B cell (primary cell): ENCODE data around the gene ZC3H18. TPM values are rescaled to one million over a fixed set of nuclear protein-coding genes. Genes with fewer than 3 reads are reported as not detected.

Experiments
- ATAC-seq: fragments of 200-7000 bp; cut with Tn5 transposase; one replicate; pipeline ENCODE4 v1.10.0; 2021; ENCODE audit warnings: low read depth, mild to moderate bottlenecking, moderate number of reproducible peaks, moderate library complexity
- CTCF ChIA-PET: fragments of 350-600 bp; sonication (Branson Sonifier 250); formaldehyde crosslinking; loops from one replicate; lab custom pipeline; 2021; ENCODE audit warnings: antibody characterized with exemption, inconsistent platforms; lab: Charles Lee
- POLR2A ChIA-PET: fragments of 350-600 bp; sonication (Branson Sonifier 250); formaldehyde crosslinking; loops from one replicate; lab custom pipeline; 2021; ENCODE audit warnings: antibody characterized with exemption; lab: Charles Lee
- DNase-seq: peaks from one replicate; pipeline ENCODE4 v3.0.0; 2013
- H2AFZ ChIP-seq: 2 replicates; pipeline ENCODE4 v1.6.1; 2012; ENCODE audit warnings: mild to moderate bottlenecking, low read depth, low read length; ENCODE audit not compliant: insufficient read depth, poor library complexity, severe bottlenecking
- H3K27ac ChIP-seq, 2 donors: 1 replicate in 1 of 2; 2 replicates in 1 of 2; pipeline ENCODE4 v1.5.1; 2012 to 2013; ENCODE audit warnings: low read length in 2 of 2, mild to moderate bottlenecking in 2 of 2, moderate library complexity in 1 of 2
- H3K27me3 ChIP-seq, 4 experiments: fragments of 200-600 bp in 1 of 4; sonication (generic) in 1 of 4; replicated peaks in 1 of 4; 1 replicate in 2 of 4; 2 replicates in 2 of 4; pipeline versions ENCODE4 v1.6.1 to v1.7.0; 2013 to 2016; ENCODE audit warnings: low read length in 3 of 4, mild to moderate bottlenecking in 2 of 4, mixed read lengths in 1 of 4, moderate library complexity in 1 of 4; ENCODE audit not compliant: insufficient read depth in 4 of 4, control insufficient read depth in 3 of 4; ENCODE audit errors: control extremely low read depth in 1 of 4
- H3K36me3 ChIP-seq, 2 experiments: replicated peaks in 1 of 2; 1 replicate in 1 of 2; 2 replicates in 1 of 2; pipeline versions ENCODE4 v1.6.1 to v1.7.1; 2013; ENCODE audit warnings: low read length in 1 of 2; ENCODE audit not compliant: insufficient read depth in 2 of 2, control insufficient read depth in 1 of 2; ENCODE audit errors: control extremely low read depth in 1 of 2, extremely low read depth in 1 of 2
- H3K4me1 ChIP-seq, 2 donors: fragments of 200-600 bp in 1 of 2; sonication (generic) in 1 of 2; 1 replicate in 1 of 2; 2 replicates in 1 of 2; pipeline versions ENCODE4 v1.5.1 to v1.6.1; 2013 to 2017; ENCODE audit warnings: low read length in 2 of 2; ENCODE audit not compliant: control insufficient read depth in 2 of 2, insufficient read depth in 2 of 2
- H3K4me2 ChIP-seq: replicated peaks from 2 replicates; pipeline ENCODE3; 2012; ENCODE audit warnings: mild to moderate bottlenecking, low read depth, low read length; ENCODE audit not compliant: poor library complexity, severe bottlenecking
- H3K4me3 ChIP-seq, 5 experiments: fragments of 200-600 bp in 1 of 5; sonication (generic) in 1 of 5; 1 replicate in 3 of 5; 2 replicates in 2 of 5; pipeline versions ENCODE4 v1.5.1 to v1.7.0; 2011 to 2016; ENCODE audit warnings: low read length in 4 of 5, mild to moderate bottlenecking in 4 of 5, low read depth in 2 of 5, control low read depth in 1 of 5, moderate library complexity in 1 of 5; ENCODE audit not compliant: insufficient read depth in 1 of 5; ENCODE audit errors: control extremely low read depth in 1 of 5, extremely low read depth in 1 of 5
- H3K79me2 ChIP-seq: fragments of 200-600 bp; sonication (generic); one replicate; pipeline ENCODE4 v1.6.0; 2016; ENCODE audit warnings: low read length; ENCODE audit not compliant: control insufficient read depth, insufficient read depth
- H3K9ac ChIP-seq: fragments of 200-600 bp; sonication (generic); 2 replicates; pipeline ENCODE4 v1.6.1; 2017; ENCODE audit warnings: mild to moderate bottlenecking, low read length, moderate library complexity
- H3K9me3 ChIP-seq, 3 donors: one replicate each; pipeline versions ENCODE4 v1.6.1 to v1.7.1; 2013; ENCODE audit warnings: low read length in 2 of 3; ENCODE audit not compliant: control insufficient read depth in 2 of 3, insufficient read depth in 1 of 3; ENCODE audit errors: control extremely low read depth in 1 of 3
- H4K20me1 ChIP-seq: 2 replicates; pipeline ENCODE4 v1.6.0; 2012; ENCODE audit warnings: mild to moderate bottlenecking, low read length; ENCODE audit not compliant: insufficient read depth, control insufficient read depth, poor library complexity, severe bottlenecking
- H3K27ac Mint-ChIP-seq: one replicate; pipeline ENCODE4 v1.8.0; 2021; ENCODE audit warnings: mixed read lengths
- H3K27me3 Mint-ChIP-seq: one replicate; pipeline ENCODE4 v1.8.0; 2021; ENCODE audit warnings: mixed read lengths
- H3K4me1 Mint-ChIP-seq: one replicate; pipeline ENCODE4 v1.8.0; 2021; ENCODE audit warnings: mixed read lengths
- H3K4me3 Mint-ChIP-seq: one replicate; pipeline ENCODE4 v1.8.0; 2021; ENCODE audit warnings: mixed read lengths
- H3K9me3 Mint-ChIP-seq: one replicate; pipeline ENCODE4 v1.8.0; 2022; ENCODE audit warnings: mixed read lengths; ENCODE audit not compliant: insufficient read depth
- EZH2 ChIP-seq: IDR thresholded peaks from 2 replicates; pipeline ENCODE4 v1.6.1; 2012; ENCODE audit warnings: borderline replicate concordance, low read depth, mild to moderate bottlenecking, moderate library complexity, low read length; ENCODE audit not compliant: insufficient read depth, poor library complexity, severe bottlenecking
- WGBS: methylation state at CpG from one replicate; pipeline ENCODE4 v1.1.5; 2013; ENCODE audit warnings: missing lambda C conversion rate; ENCODE audit not compliant: insufficient coverage; 5-methylcytosine and 5-hydroxymethylcytosine counted together
- intact Hi-C: fragments of 100-400 bp; cut with micrococcal nuclease; formaldehyde crosslinking; loops from one replicate; pipeline ENCODE4 v1.10.0; 2022
- polyA plus RNA-seq: library from polyadenylated mRNA; depleted of rRNA; stranded (reverse); fragments of >200 nt; gene quantifications from 2 replicates; pipeline ENCODE4 v1.2.3, GENCODE V29; 2012
- total RNA-seq, 2 donors: library from RNA; stranded (reverse); fragments of 120-200 nt in 1 of 2; gene quantifications; 1 replicate in 1 of 2; 2 replicates in 1 of 2; pipeline versions ENCODE4 v1.2.3 to v1.2.4, GENCODE V29; 2013 to 2022
- TF ChIP-seq, protein P1 (sequence below): fragments of 200-600 bp; IDR thresholded peaks from one replicate; pipeline ENCODE4 v1.8.0; 2022; ENCODE audit warnings: antibody characterized with exemption, mild to moderate bottlenecking

ZC3H18 gene
- total and polyA plus RNA-seq, 2 donors (not counting 1 experiment from before 2014, with no cell fraction given) = 40.4 to 74.2 TPM

- no peak overlapping the region for H3K27ac Mint-ChIP-seq
- H3K4me3 Mint-ChIP-seq = no peak overlapping the region
- no peaks in the 10 kb centered on the region for H3K9me3 Mint-ChIP-seq
- Histone ChIP-seq H3K4me2 (no peak overlapping the region), H3K4me1 (peaks cover 0 to 6% of the 10 kb centered on the region in 2 donors), H2AFZ (no peak overlapping the region), H3K27me3 (no peaks in the 10 kb centered on the region), H3K9ac (no peak overlapping the region), H3K36me3 (no peaks in the 10 kb centered on the region), H3K9me3 (no peaks in the 10 kb centered on the region), H3K79me2 (peaks cover 3% of the 10 kb centered on the region), H3K4me3 (no peak overlapping the region), H4K20me1 (peaks cover 7% of the 10 kb centered on the region), H3K27ac (no peak overlapping the region)
- CTCF ChIA-PET = interaction anchor here (2.2 kb wide), 1 partner anchor 86 kb away, joined by 11 read pairs; no protein-coding TSS in a partner anchor
- POLR2A ChIA-PET = no interaction called here
- no peak for ATAC-seq
- H3K27me3 Mint-ChIP-seq = no peaks in the 10 kb centered on the region
- intact Hi-C loops = no loop called here
- no peak for DNase-seq
- H3K4me1 Mint-ChIP-seq = peaks cover 5% of the 10 kb centered on the region
- TF ChIP-seq, protein P1, sequence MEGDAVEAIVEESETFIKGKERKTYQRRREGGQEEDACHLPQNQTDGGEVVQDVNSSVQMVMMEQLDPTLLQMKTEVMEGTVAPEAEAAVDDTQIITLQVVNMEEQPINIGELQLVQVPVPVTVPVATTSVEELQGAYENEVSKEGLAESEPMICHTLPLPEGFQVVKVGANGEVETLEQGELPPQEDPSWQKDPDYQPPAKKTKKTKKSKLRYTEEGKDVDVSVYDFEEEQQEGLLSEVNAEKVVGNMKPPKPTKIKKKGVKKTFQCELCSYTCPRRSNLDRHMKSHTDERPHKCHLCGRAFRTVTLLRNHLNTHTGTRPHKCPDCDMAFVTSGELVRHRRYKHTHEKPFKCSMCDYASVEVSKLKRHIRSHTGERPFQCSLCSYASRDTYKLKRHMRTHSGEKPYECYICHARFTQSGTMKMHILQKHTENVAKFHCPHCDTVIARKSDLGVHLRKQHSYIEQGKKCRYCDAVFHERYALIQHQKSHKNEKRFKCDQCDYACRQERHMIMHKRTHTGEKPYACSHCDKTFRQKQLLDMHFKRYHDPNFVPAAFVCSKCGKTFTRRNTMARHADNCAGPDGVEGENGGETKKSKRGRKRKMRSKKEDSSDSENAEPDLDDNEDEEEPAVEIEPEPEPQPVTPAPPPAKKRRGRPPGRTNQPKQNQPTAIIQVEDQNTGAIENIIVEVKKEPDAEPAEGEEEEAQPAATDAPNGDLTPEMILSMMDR = no peak
- TF ChIP-seq EZH2 = no peak
- WGBS = 29% methylated on average over 43 of the region's 47 CpGs
Measured at GRCh38 chr16:88523309-88524161, 46.7 kb upstream of the ZC3H18 start.
